HEK293 (cell line): ENCODE data around the gene FNDC1.

Source experiments
- CTCF ChIA-PET: fragments of 350-600 bp; formaldehyde crosslinking; extraction: SDS; loops from one replicate; lab custom pipeline; 2021; ENCODE audit warnings: antibody characterized with exemption; lab: Yijun Ruan, JAX
- POLR2A ChIA-PET: fragments of 300-600 bp; formaldehyde crosslinking; extraction: SDS; loops from one replicate; lab custom pipeline; 2020; ENCODE audit warnings: antibody characterized with exemption, inconsistent platforms; lab: Yijun Ruan, JAX
- H3K27ac ChIP-seq: fragments of 200-500 bp; sonication (Bioruptor generic); 2 replicates; pipeline ENCODE4 v1.5.1; 2014; ENCODE audit warnings: low read depth, low read length, control low read depth, inconsistent platforms; ENCODE audit errors: extremely low read depth
- H3K36me3 ChIP-seq, 2 experiments: fragments of 200-500 bp in 1 of 2; sonication (Bioruptor generic) in 1 of 2; 1 replicate in 1 of 2; 2 replicates in 1 of 2; pipeline ENCODE4 v1.5.1; 2014 to 2017; ENCODE audit warnings: inconsistent platforms in 2 of 2, low read length in 2 of 2; ENCODE audit not compliant: control insufficient read depth in 2 of 2, insufficient read depth in 1 of 2
- H3K4me1 ChIP-seq: fragments of 200-500 bp; sonication (Bioruptor generic); 2 replicates; pipeline ENCODE4 v1.5.1; 2014; ENCODE audit warnings: mild to moderate bottlenecking, low read length, inconsistent platforms; ENCODE audit not compliant: control insufficient read depth, insufficient read depth
- H3K4me3 ChIP-seq: 2 replicates; pipeline ENCODE4 v1.5.1; 2011; ENCODE audit warnings: low read depth, mild to moderate bottlenecking, control low read depth, low read length, moderate library complexity
- H3K9me3 ChIP-seq: fragments of 200-500 bp; sonication (Bioruptor generic); 2 replicates; pipeline ENCODE4 v1.5.1; 2014; ENCODE audit warnings: low read depth, low read length, inconsistent platforms; ENCODE audit not compliant: control insufficient read depth, insufficient read depth
- BCL11B ChIP-seq: fragments of 450-650 bp; formaldehyde crosslinking; IDR thresholded peaks from 2 replicates; pipeline ENCODE4 v1.5.1; 2016; ENCODE audit warnings: low read depth, missing biosample characterization, missing genetic modification characterization
- MYNN ChIP-seq: fragments of 450-650 bp; formaldehyde crosslinking; IDR thresholded peaks from 2 replicates; pipeline ENCODE4 v1.5.1; 2016; ENCODE audit warnings: missing biosample characterization, missing genetic modification characterization, borderline replicate concordance
- TRIM28 ChIP-seq: IDR thresholded peaks from 2 replicates; pipeline ENCODE4 v1.6.1; 2011; ENCODE audit warnings: low read length, control low read depth, borderline replicate concordance
- ZNF121 ChIP-seq: fragments of 450-650 bp; formaldehyde crosslinking; IDR thresholded peaks from 2 replicates; pipeline ENCODE4 v1.5.1; 2016; ENCODE audit warnings: missing biosample characterization, missing genetic modification characterization
- ZNF138 ChIP-seq: fragments of 450-650 bp; formaldehyde crosslinking; IDR thresholded peaks from 2 replicates; pipeline ENCODE4 v1.5.1; 2016; ENCODE audit warnings: missing biosample characterization, missing genetic modification characterization, borderline replicate concordance
- ZNF155 ChIP-seq: fragments of 450-650 bp; formaldehyde crosslinking; IDR thresholded peaks from 2 replicates; pipeline ENCODE4 v1.5.1; 2016; ENCODE audit warnings: missing biosample characterization, missing genetic modification characterization
- ZNF19 ChIP-seq: fragments of 450-650 bp; formaldehyde crosslinking; IDR thresholded peaks from 2 replicates; pipeline ENCODE4; 2016; ENCODE audit warnings: missing biosample characterization, missing genetic modification characterization, low read depth
- ZNF221 ChIP-seq: fragments of 450-650 bp; formaldehyde crosslinking; IDR thresholded peaks from 2 replicates; pipeline ENCODE4 v1.5.1; 2017; ENCODE audit warnings: missing biosample characterization, missing genetic modification characterization, borderline replicate concordance
- ZNF24 ChIP-seq: fragments of 450-650 bp; formaldehyde crosslinking; IDR thresholded peaks from 2 replicates; pipeline ENCODE4 v1.5.1; 2016; ENCODE audit warnings: missing biosample characterization, missing genetic modification characterization
- ZNF350 ChIP-seq: fragments of 450-650 bp; formaldehyde crosslinking; IDR thresholded peaks from 2 replicates; pipeline ENCODE4 v1.5.0; 2017; ENCODE audit warnings: missing biosample characterization, mild to moderate bottlenecking, missing genetic modification characterization
- ZNF366 ChIP-seq: fragments of 450-650 bp; formaldehyde crosslinking; conservative IDR thresholded peaks from 2 replicates; pipeline ENCODE4 v1.5.1; 2016; ENCODE audit warnings: missing biosample characterization, missing genetic modification characterization
- ZNF37A ChIP-seq: fragments of 450-650 bp; IDR thresholded peaks from 2 replicates; pipeline ENCODE4 v1.5.1; 2018; ENCODE audit warnings: missing biosample characterization, missing genetic modification characterization
- ZNF596 ChIP-seq: fragments of 450-650 bp; IDR thresholded peaks from 2 replicates; pipeline ENCODE4 v1.5.0; 2018; ENCODE audit warnings: missing biosample characterization, mild to moderate bottlenecking, missing genetic modification characterization, moderate library complexity
- ZNF629 ChIP-seq: fragments of 450-650 bp; formaldehyde crosslinking; IDR thresholded peaks from 2 replicates; pipeline ENCODE4 v1.5.1; 2017; ENCODE audit warnings: missing biosample characterization, missing genetic modification characterization
- ZNF776 ChIP-seq: fragments of 450-650 bp; formaldehyde crosslinking; IDR thresholded peaks from 2 replicates; pipeline ENCODE4 v1.5.0; 2017; ENCODE audit warnings: missing biosample characterization, missing genetic modification characterization, borderline replicate concordance
- ZNF785 ChIP-seq: fragments of 450-650 bp; formaldehyde crosslinking; IDR thresholded peaks from 2 replicates; pipeline ENCODE4 v1.5.1; 2016; ENCODE audit warnings: missing biosample characterization, missing genetic modification characterization
- TF ChIP-seq, protein P1 (sequence below): fragments of 450-650 bp; formaldehyde crosslinking; IDR thresholded peaks from 2 replicates; pipeline ENCODE4 v1.5.1; 2016; ENCODE audit warnings: missing biosample characterization, missing genetic modification characterization
- TF ChIP-seq, protein P2 (sequence below): fragments of 450-650 bp; IDR thresholded peaks from 2 replicates; pipeline ENCODE4 v1.5.1; 2018; ENCODE audit warnings: missing biosample characterization, missing genetic modification characterization
- TF ChIP-seq, protein P3 (sequence below): fragments of 450-650 bp; formaldehyde crosslinking; IDR thresholded peaks from 2 replicates; pipeline ENCODE4 v1.5.1; 2017; ENCODE audit warnings: missing biosample characterization, missing genetic modification characterization
- TF ChIP-seq, protein P4 (sequence below): fragments of 450-650 bp; formaldehyde crosslinking; IDR thresholded peaks from 2 replicates; pipeline ENCODE4; 2016; ENCODE audit warnings: missing biosample characterization, missing genetic modification characterization
- TF ChIP-seq, protein P5 (sequence below): fragments of 450-650 bp; formaldehyde crosslinking; IDR thresholded peaks from 2 replicates; pipeline ENCODE4 v1.5.1; 2016; ENCODE audit warnings: missing biosample characterization, missing genetic modification characterization
- TF ChIP-seq, protein P6 (sequence below): fragments of 450-650 bp; formaldehyde crosslinking; IDR thresholded peaks from 2 replicates; pipeline ENCODE4 v1.5.1; 2017; ENCODE audit warnings: missing biosample characterization, mild to moderate bottlenecking, missing genetic modification characterization, moderate library complexity

Gene FNDC1

DNA sequence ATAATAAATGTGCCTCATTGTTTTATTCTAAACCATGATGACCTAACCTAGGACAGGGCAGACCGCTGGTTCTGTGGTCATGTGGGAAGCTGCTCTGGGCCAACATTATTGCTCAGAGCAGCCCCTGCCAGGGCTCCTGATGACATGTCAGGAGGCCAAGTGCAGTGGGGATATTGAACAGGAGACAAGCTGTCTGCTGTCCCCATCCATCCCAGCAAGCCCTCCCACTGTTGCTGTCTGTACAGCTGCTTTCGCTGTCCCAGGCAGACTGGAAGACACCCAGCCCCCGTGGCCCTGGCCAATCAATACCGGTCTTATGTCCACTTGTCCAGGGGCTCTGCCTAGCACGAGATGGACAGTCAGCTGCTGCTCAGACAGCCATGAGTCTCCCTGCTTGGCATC lies 43.2 kb upstream of the FNDC1 start:
- ChIA-PET CTCF (interaction anchor here (0.6 to 10.4 kb wide), 6 partner anchors 9 to 325 kb away, joined by 3 to 76 read pairs (median 3); partner anchors contain the start of gene TAGAP), POLR2A (interaction anchor here (1.6 kb wide), 1 partner anchor 126 kb away, joined by 3 read pairs; the partner anchor contains the start of gene RSPH3)
- Histone ChIP-seq H3K36me3 (no peaks in the 10 kb centered on the region), H3K4me1 (no peaks in the 10 kb centered on the region), H3K27ac (no peak overlapping the region), H3K9me3 (no peaks in the 10 kb centered on the region), H3K4me3 (no peak overlapping the region)
- TF ChIP-seq ZNF19 (tag by site-specific recombination) (no peak), BCL11B (tag by site-specific recombination) (no peak), ZNF596 (tag by site-specific recombination) (no peak)
- TF ChIP-seq, protein P1, sequence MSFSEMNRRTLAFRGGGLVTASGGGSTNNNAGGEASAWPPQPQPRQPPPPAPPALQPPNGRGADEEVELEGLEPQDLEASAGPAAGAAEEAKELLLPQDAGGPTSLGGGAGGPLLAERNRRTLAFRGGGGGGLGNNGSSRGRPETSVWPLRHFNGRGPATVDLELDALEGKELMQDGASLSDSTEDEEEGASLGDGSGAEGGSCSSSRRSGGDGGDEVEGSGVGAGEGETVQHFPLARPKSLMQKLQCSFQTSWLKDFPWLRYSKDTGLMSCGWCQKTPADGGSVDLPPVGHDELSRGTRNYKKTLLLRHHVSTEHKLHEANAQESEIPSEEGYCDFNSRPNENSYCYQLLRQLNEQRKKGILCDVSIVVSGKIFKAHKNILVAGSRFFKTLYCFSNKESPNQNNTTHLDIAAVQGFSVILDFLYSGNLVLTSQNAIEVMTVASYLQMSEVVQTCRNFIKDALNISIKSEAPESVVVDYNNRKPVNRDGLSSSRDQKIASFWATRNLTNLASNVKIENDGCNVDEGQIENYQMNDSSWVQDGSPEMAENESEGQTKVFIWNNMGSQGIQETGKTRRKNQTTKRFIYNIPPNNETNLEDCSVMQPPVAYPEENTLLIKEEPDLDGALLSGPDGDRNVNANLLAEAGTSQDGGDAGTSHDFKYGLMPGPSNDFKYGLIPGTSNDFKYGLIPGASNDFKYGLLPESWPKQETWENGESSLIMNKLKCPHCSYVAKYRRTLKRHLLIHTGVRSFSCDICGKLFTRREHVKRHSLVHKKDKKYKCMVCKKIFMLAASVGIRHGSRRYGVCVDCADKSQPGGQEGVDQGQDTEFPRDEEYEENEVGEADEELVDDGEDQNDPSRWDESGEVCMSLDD, result no peak
- TF ChIP-seq, protein P2, sequence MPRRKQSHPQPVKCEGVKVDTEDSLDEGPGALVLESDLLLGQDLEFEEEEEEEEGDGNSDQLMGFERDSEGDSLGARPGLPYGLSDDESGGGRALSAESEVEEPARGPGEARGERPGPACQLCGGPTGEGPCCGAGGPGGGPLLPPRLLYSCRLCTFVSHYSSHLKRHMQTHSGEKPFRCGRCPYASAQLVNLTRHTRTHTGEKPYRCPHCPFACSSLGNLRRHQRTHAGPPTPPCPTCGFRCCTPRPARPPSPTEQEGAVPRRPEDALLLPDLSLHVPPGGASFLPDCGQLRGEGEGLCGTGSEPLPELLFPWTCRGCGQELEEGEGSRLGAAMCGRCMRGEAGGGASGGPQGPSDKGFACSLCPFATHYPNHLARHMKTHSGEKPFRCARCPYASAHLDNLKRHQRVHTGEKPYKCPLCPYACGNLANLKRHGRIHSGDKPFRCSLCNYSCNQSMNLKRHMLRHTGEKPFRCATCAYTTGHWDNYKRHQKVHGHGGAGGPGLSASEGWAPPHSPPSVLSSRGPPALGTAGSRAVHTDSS, result no peak

DNA sequence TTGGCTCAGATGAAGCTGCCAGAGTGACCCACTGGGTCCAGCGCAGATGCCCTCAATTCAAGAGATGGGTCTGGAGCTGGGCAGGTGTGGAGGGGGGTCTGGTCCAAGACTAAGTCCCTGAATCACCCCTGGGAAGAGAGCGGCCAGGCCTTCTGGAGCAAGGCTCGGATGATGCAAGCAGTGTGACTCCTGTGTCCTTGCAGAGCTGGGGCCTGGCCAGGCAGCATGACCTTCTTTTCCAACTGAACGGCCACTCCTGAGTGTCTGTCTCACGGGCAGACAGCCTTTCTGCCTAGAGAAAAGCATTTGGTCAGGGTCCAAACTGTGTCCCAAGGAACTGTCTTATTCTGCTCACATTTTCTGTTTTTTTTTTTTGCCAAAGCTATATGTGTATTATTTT lies 42.6 kb upstream of the FNDC1 start:
- no peaks in the 10 kb centered on the region for H3K4me1 ChIP-seq
- TF ChIP-seq, protein P3, sequence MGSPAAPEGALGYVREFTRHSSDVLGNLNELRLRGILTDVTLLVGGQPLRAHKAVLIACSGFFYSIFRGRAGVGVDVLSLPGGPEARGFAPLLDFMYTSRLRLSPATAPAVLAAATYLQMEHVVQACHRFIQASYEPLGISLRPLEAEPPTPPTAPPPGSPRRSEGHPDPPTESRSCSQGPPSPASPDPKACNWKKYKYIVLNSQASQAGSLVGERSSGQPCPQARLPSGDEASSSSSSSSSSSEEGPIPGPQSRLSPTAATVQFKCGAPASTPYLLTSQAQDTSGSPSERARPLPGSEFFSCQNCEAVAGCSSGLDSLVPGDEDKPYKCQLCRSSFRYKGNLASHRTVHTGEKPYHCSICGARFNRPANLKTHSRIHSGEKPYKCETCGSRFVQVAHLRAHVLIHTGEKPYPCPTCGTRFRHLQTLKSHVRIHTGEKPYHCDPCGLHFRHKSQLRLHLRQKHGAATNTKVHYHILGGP, result no peak
- CTCF ChIA-PET, result interaction anchor here (0.8 to 10.4 kb wide), 4 partner anchors 8 to 326 kb away, joined by 3 to 76 read pairs (median 5); partner anchors contain the start of gene TAGAP
- no peaks in the 10 kb centered on the region for H3K36me3 ChIP-seq
- H3K9me3 ChIP-seq, result no peaks in the 10 kb centered on the region
- H3K27ac ChIP-seq, result no peak overlapping the region
- POLR2A ChIA-PET, result interaction anchor here (1.6 kb wide), 1 partner anchor 126 kb away, joined by 3 read pairs; the partner anchor contains the start of gene RSPH3
- no peak overlapping the region for H3K4me3 ChIP-seq

DNA sequence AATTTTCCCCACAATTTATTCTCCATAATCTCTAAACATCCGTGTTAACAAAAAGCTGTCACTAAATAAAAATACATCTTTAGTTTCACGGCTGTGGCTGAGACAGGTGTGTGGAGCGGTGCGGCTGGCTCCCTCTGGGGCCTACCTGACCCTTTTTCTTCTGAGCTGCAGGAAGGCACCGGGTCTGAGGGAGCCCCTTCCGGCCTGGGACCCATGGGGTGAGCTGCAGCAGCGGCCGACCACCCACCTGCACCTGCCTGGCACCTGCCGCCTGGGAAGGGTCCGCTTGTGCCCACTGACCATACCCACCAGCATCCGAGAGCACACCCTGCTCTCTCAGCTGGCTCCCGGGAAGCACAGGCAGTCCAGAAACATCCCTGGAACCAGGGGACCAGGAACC lies 41.5 kb upstream of the FNDC1 start:
- CTCF ChIA-PET, result interaction anchor here (0.6 to 10.4 kb wide), 5 partner anchors 7 to 1302 kb away, joined by 3 to 76 read pairs (median 5); no protein-coding TSS in a partner anchor
- Histone ChIP-seq H3K4me1 (no peaks in the 10 kb centered on the region), H3K4me3 (no peak overlapping the region), H3K36me3 (no peaks in the 10 kb centered on the region), H3K9me3 (no peaks in the 10 kb centered on the region), H3K27ac (no peak overlapping the region)
- POLR2A ChIA-PET, result no interaction called here
- TF ChIP-seq ZNF121 (tag by site-specific recombination), result no peak
- no peak for TF ChIP-seq MYNN (tag by site-specific recombination)
- TF ChIP-seq, protein P4, sequence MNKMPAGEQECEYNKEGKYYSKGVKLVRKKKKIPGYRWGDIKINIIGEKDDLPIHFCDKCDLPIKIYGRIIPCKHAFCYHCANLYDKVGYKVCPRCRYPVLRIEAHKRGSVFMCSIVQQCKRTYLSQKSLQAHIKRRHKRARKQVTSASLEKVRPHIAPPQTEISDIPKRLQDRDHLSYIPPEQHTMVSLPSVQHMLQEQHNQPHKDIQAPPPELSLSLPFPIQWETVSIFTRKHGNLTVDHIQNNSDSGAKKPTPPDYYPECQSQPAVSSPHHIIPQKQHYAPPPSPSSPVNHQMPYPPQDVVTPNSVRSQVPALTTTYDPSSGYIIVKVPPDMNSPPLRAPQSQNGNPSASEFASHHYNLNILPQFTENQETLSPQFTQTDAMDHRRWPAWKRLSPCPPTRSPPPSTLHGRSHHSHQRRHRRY (tag by site-specific recombination), result no peak
- no peak for TF ChIP-seq ZNF629
- no peak for TF ChIP-seq ZNF24
- no peak for TF ChIP-seq ZNF155 (tag by site-specific recombination)
- TF ChIP-seq ZNF37A (tag by site-specific recombination), result no peak
- TF ChIP-seq, protein P5, sequence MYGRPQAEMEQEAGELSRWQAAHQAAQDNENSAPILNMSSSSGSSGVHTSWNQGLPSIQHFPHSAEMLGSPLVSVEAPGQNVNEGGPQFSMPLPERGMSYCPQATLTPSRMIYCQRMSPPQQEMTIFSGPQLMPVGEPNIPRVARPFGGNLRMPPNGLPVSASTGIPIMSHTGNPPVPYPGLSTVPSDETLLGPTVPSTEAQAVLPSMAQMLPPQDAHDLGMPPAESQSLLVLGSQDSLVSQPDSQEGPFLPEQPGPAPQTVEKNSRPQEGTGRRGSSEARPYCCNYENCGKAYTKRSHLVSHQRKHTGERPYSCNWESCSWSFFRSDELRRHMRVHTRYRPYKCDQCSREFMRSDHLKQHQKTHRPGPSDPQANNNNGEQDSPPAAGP (tag by site-specific recombination), result no peak
- no peak for TF ChIP-seq TRIM28
- TF ChIP-seq ZNF776 (tag by site-specific recombination), result no peak
- no peak for TF ChIP-seq ZNF366 (tag by site-specific recombination)
- TF ChIP-seq, protein P6, sequence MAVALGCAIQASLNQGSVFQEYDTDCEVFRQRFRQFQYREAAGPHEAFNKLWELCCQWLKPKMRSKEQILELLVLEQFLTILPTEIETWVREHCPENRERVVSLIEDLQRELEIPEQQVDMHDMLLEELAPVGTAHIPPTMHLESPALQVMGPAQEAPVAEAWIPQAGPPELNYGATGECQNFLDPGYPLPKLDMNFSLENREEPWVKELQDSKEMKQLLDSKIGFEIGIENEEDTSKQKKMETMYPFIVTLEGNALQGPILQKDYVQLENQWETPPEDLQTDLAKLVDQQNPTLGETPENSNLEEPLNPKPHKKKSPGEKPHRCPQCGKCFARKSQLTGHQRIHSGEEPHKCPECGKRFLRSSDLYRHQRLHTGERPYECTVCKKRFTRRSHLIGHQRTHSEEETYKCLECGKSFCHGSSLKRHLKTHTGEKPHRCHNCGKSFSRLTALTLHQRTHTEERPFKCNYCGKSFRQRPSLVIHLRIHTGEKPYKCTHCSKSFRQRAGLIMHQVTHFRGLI (tag by site-specific recombination), result no peak
- no peak for TF ChIP-seq ZNF138 (tag by site-specific recombination)
- no peak for TF ChIP-seq ZNF350 (tag by site-specific recombination)
- TF ChIP-seq ZNF221 (tag by site-specific recombination), result no peak
- no peak for TF ChIP-seq ZNF785 (tag by site-specific recombination)
